Measurements from ENCODE around the gene THBS1. TPM values are rescaled to one million over a fixed set of nuclear protein-coding genes. Genes with fewer than 3 reads are reported as not detected.

THBS1 gene
- total RNA-seq (2014; rRNA removed; shearing (Covaris generic)) = 26.4 and 49.2 TPM in 2 replicates

DNA sequence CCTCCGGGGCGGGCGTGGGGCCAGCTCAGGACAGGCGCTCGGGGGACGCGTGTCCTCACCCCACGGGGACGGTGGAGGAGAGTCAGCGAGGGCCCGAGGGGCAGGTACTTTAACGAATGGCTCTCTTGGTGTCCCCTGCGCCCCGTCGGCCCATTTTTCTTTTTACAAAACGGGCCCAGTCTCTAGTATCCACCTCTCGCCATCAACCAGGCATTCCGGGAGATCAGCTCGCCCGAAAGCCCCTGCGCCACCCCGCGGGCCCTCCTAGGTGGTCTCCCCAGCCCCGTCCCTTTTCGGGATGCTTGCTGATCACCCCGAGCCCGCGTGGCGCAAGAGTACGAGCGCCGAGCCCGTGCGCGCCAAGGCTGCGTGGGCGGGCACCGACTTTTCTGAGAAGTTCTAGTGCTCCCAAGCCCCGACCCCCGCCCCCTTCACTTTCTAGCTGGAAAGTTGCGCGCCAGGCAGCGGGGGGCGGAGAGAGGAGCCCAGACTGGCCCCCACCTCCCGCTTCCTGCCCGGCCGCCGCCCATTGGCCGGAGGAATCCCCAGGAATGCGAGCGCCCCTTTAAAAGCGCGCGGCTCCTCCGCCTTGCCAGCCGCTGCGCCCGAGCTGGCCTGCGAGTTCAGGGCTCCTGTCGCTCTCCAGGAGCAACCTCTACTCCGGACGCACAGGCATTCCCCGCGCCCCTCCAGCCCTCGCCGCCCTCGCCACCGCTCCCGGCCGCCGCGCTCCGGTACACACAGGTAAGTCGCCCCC, at the start of gene THBS1:
TSS of gene THBS1 (plus strand) at position 595 of the 757 bp plus-strand sequence. CDS start 779 bp downstream, outside the sequence.
- peak; percentile 75 for DNase-seq (ENCODE audit: low spot score)

DNA sequence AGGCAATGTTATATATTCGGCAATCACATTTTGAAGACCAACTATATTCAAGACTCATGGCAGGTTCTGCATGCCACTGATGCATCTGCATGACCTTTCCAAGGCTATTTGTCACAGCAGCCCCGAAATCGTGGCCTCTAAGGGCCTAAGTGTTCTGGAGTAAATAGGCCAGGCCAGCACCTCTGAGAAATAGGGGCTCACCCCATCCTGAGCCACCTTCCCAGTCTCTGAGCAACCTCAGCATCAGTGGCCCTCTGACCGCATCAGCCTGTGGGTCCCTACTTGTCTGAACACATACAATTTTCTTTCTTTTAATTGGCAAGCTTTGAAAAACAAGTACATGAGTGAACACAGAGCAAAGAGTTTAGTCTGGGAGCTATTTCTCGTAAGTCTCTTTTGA, 45.9 kb upstream of the THBS1 start:
- DNase-seq (ENCODE audit: low spot score) = no peak

DNA sequence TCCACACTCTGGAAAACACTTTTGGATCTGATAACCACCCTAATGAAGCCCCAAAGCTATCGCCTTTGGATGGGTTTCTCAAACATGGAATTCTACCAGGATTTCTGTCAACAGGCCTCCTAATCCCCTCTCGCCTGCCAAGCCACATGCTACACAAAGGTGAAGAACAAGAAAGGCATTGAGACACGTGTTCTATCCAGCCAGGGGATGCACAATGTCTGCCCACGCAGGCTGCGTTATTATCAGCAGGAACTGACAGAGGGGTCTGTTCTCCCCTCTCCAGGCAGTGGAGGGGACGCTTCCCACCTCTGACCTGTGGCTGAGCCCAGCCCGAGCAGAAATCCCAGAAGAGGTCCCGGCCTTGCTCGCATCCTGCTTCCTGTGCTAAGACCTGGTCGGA, 45.4 kb upstream of the THBS1 start:
- no peak for DNase-seq (ENCODE audit: low spot score)

DNA sequence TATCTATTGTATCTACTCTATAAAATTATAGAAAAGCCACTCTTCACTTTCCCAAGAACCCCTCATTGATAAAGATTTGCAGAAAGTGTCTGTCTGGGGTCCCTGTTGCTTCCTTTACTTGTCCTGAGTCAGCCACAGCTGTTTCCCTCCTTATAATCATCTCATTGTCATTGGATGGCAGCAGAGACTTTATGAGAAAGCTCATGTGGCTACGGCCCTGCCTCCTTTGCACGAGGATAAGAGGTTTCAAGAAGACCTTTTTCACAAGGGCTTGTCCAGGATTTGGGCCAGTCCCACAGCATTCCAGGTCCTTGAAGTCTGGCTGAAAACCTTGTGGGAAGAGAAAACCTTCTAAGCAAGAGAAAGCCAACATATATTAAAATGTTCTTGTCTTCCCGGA, 41.9 kb upstream of the THBS1 start:
- no peak for DNase-seq (ENCODE audit: low spot score)

DNA sequence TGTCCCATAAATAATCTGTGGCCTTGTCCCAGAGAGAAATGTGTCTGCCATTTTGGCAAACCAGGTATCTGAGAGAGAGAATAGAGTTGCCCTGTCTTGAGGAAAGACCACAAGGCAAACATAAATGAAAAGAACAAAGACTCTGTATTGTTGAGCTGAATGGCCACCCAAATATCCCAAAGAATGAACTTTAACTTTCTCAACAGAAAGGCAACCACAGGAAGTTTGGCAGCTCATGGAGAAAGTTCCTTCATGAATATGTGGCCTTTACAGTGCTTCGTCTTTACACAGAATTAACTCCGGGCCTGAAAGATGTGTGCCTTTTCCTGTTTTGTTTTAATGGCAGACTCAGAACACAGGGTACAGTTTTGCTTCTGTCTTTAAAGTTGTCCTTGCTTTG, 41.4 kb upstream of the THBS1 start:
- no peak for DNase-seq (ENCODE audit: low spot score)

DNA sequence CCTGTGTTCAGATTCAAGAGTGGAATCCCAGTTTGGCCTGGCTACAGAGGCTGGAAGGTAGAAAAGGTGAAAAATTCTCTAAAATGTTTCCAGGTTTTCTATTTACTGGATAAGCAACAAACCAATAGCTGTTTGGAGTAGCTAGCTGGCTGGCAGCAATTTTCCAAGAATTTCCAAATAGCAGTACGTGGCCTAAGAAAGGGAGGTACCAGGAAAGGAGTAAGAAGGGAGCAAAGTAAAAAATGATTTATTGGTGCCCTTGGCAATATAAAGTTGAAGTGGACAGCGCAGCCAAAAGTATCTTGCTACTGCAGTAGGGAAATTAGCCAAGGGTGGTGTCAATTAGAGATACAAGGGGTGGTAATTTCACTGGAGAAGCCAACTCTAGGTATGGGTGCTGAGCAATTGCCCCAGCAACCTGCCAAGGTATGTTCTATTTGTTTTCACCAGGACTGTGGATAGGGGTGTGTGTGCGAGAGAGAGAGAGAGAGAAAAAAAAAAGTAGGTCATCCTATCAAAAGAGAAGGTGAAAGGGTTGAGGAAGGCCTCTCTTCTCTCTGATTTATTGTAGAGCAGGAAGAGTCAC, 40.8 kb upstream of the THBS1 start:
- no peak for DNase-seq (ENCODE audit: low spot score)

DNA sequence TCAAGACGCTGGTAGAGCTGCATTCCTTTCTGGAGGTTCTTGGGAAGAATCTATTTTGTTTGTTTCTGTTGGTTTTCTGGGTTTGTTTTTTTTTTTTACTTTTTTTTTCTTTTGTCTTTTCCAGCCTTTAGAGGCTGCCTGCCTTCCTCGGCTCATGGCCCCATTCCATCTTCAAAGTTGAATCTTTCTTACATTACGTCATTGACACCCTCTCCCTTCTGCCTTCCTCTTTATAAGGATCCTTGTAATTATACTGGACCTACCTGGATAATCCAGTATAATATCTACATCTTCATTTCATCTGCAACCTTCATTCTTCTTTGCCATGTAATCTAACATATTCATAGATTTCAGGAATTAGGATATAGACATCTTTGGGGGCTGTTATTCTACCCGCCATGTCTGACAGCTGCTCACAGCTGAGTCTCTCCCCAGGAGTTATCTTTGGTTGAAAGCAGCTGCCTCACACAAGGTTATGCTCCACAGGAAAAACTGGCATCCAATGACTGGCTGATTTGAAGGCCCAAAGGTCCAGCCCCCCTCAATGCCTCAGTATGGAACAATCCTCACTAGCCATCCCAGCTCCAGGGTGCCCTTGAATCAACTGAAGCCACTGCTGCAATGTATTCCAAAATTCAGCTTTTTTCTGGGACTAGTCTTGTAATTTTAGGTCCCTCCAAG, 38.4 kb upstream of the THBS1 start:
- no peak for DNase-seq (ENCODE audit: low spot score)

DNA sequence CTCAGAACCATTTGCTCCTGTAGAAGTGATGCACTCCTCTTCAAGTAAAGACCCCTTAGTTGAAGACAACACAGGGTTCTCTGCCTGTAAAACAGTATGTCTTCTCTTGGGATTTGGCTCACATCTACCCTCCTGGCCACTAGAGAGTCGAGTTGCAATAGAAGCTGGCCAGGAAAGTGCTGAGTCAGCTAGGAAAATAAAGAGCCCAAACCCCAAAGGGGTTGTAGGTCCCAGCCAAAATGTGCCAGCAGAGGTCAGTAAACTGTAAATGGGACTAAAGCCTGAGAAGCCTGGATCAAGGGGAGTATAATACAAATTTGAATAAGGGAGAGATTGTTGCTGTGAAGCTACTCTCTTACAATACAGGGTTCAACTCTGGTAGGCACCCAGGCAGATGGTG, 37.2 kb upstream of the THBS1 start:
- no peak for DNase-seq (ENCODE audit: low spot score)

DNA sequence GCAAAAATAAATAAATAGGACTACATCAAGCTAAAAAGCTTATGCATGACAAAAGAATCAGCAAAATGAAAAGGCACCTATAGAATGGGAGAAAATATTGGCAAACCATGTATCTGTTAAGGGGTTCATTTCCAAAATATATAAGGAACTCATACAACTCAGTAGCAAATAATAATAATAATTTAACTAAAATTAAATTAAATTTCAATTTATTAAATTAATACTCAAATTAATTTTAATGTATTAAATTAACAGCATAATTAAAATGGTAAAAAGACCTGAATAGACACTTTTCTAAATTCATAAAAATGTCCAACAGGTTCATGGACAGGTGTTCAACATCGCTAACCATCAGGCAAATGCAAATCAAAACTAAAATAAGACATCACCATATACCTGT, 34.0 kb upstream of the THBS1 start:
- no peak for DNase-seq (ENCODE audit: low spot score)

DNA sequence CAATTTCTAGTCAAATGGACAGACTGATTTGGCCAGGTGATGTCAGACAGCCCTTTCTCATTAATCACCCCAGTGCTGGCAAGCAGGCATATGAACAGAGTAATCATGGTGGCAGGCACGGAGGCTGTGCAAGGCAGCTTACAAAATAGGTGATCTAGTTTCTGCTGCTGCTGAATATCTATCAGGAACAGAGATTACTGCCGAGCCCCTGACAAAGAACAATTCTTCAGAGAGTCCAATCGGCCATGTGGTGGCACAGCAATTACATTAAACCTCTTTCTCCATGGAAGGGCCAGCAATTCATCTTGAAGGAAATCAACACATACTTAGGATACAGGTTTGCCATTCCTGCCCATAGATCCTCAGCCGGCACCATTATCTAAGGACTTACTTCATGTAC, 32.3 kb upstream of the THBS1 start:
- no peak for DNase-seq (ENCODE audit: low spot score)

DNA sequence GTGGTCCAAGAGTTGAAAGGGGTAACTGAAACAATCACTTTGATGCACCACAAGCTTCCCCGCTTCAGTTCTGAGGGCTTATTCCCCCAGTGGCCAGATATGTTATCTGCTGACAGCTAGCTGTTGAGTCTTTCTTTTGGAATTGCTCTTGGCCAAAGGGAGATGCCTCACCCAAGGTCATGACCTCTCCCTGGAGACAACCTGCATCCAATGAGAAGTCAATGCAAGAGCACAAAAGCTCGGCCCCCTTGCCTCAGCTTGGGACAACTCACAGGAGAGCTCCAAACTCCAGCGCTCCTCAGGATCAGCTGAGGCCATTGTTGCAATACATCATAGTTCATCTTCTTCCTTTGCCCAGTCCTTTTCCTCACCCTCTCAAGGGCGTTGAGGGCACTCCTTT, 31.0 kb upstream of the THBS1 start:
- no peak for DNase-seq (ENCODE audit: low spot score)

DNA sequence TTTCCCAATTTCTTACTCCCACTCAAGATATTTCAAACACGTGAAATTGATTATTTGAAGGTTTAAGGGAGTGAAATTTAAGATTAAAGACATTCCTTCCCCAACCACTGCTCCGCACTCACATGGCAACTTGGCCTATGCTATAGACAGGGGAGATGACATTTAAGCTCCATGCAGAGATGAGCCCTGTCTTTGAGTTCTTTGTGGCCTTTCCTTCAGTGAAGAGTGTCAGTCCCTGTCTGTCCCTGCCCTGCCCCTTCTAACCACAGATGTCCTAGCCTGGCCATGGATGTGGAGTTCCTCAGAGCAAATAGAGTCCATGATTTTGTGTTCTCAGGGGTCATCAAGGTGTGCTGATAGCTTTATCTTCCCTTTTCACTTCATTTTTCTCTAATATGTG, 29.4 kb upstream of the THBS1 start:
- DNase-seq (ENCODE audit: low spot score) = no peak

DNA sequence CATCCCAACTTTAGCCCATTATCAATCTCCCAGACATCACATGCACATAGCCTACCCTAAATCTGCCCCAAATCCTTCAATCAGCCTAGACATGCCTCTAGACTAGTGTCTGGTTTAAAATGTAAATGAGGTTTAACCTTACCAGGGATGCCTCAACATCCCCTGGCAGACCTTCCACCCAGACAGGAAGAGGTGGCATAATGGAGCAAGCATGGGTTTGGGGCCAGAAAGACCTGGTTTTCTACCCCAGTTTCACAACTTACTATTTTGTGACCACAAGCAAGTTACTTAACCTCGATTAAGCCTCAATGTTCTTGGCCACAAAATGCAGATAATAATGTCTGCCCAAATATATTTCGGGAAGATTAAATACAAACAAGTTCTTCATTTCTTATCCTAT, 28.3 kb upstream of the THBS1 start:
- no peak for DNase-seq (ENCODE audit: low spot score)

DNA sequence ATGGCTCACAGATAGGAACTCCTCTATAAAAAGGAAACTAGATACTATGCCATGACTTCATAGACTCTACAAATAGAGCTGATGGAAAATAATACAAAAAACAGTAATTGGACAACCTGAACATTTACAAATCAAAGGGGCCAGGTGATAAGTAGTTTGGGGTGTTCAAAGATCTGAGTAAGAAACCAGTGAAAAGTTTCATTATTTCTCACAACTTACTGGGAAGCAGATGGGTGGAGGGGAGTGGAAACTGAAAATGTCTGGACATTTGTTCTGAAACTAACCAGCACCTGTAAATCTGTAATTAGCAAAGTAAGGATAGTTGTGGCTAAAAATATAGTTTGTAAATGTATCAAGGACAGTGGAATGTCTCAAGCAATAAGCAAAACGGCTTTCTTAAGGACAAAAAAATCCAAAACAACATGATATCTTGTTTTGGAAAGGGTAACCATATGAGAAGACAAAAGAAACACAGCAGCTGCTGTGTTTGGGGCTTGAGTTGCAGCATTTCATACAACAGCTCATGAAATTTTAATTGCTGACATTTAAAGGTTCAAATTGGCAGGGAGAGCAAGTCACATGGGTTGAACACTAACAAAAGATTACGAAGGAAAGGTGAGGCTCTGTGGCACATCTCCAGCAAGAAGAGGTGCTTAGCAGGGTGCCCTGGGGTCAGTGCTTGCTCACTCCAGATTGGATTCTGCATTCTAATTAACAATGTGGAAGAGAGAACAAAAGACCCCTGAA, 26.8 kb upstream of the THBS1 start:
- no peak for DNase-seq (ENCODE audit: low spot score)

DNA sequence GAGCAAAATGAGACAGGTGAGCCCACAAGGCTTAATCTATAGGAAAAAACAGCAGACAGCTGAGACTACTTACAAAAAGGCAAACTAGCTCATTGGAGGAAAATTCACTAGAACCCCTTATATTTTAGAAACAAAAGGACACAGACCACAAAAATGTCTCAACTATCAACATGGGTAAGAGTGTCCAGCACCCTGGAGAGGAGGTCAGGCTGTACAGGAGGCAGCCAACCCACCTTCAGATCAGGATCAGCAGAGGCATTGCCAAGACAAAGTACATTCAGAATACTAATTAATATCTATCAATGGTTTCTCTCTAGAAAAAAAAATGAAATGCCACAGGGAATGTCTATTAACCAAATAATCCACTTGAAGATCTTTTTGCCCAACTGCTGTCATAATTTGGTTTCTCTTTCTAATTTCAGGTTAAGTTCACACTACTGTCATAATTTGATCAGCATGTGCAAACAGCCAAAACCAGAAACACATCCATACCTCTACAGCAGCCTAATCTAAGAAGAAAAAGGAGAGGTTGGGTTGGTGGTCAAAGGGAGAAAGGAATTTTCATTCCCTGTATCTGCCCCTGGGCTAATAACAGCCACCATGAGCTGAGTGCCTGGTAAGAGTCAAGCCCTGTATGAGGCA, 26.0 kb upstream of the THBS1 start:
- DNase-seq (ENCODE audit: low spot score) = no peak

DNA sequence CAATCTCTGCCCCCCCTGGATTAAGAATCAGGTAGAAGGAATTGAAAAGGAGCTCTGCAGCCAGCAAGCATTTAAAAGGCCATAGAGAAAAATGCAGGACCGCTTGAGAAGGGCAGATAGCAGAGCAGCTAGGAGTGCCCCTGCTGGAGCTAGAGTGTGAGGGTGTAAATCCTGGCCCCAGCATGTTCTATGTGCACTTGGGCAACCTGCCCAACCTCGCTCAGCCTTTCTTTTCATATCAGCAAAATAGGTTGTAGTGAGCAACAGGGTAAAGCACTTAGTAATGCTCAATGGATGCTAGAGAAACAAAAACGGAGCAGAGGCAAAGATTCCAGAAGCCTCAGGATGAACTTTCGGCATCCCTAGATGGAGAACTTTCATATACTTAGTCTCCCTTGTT, 25.0 kb upstream of the THBS1 start:
- no peak for DNase-seq (ENCODE audit: low spot score)

DNA sequence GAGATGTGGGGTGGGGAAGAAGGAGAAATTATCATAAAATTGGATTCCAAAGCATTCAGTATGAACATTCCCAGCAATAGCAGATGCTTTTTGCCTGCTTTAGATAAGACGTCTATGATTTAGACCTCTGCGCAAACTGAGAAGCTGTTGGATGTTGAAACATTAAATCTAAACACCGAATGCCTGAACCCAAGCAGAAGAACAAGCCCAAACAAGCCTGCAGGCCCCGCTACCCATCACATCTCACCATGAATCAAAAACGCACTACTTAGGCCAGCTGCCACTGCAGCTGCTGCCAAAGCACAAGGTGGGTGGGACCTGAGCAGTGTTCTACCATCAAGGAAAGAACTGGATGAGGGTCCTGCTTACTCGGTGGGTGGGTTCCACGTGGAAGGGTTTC, 24.4 kb upstream of the THBS1 start:
- DNase-seq (ENCODE audit: low spot score) = no peak

DNA sequence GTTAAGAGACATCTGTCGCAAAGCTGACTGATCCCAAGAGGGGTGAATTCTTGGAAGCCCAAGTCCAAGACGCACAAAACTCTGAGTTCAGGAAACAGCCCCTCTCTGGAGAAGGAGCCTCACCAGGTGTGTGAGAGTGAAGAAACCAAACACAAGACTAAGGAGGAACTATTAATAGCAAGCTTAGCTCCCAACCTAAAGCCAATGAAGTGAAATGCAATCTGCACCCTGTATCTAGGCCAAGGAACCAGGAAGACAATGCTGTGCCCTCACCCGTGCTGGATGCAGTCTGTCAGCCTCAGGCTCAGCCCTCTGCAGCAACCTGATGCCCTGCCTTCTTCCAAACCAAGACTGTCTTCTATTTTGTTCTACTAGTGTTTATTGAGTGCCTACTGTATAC, 22.5 kb upstream of the THBS1 start:
- DNase-seq (ENCODE audit: low spot score) = no peak

DNA sequence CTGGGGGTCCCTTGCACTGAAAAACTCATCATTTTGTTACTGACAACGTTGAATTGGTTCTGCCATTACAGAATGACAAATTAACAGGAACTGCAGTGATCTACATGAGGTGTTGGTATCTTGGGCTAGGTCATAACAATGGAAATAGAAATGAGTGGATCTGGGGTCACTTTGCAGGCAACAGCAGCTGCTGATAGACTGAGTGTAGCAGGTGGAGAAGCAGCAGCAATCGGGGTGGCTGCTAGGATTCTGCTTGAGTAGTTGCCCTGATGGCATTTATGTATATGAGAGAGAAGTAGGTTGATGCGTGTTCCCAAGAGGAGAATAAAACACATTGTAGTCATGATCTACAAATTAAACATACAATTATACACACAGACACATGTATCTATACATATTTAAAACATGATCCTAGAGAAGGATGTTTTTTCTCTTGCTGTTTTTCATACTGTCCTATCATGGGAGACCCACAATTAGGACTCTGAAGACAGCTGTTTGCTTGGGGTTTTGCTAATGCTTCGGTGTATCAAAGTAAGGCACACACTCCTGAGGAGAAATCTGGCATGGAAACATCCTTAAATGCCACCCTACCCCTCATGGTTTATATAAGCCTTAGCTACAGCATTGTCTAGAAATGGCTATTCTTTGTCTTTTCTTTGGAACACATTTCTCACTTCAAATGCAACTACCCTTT, 15.8 kb upstream of the THBS1 start:
- DNase-seq (ENCODE audit: low spot score) = no peak

DNA sequence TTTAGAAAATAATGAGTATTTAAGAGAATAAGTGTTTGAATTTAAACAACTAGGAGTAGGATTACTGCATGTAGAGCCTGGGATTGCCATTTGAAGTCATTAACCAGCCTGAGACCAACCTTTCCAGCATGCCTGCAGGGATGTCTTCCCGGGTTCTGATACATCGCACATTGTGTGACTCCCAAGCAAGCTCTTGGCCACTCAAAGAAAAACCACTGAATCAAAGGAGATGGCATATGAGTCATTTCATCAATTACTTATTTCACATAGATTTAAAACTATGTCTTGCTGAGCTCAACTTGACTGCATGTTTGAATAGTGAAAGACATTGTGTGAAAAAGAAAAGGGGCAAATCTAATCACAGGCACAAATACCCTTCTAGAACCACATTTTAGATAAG, 15.0 kb upstream of the THBS1 start:
- no peak for DNase-seq (ENCODE audit: low spot score)

DNA sequence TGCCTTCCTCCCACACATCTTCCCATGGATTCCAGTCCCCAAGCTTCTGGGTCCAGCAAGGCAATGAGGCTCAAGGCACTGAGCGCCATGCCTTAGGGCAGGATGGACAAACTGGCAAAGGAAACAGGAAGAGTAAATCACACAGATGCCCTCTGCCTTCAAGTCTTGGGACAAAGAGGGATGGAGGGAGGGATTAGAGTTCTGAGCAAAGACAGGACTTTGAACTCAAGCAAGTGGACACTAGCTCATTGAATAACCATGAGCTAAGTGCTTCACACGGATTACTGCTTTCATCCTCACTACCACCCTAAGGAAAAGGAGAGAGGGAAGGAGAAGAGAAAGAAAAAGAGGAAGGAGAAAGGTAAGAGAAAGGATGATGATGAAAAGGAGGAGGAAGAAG, 7.6 kb upstream of the THBS1 start:
- DNase-seq (ENCODE audit: low spot score) = no peak

All from A172 (cell line).